NCI-H524 (cell line): ENCODE results near the gene VKORC1L1.
"Not testable (repeated sequence)": the region's sequence is repeated elsewhere in the genome, so short reads cannot be mapped to it uniquely, and the experiment has no call there.

Experiments used
- DNase-seq, 2 experiments: peaks; one replicate each; lab custom pipeline; 2025; lab: John Stamatoyannopoulos, UW

The VKORC1L1 gene

GRCh38 chr7:65872776-65873581 lies at the start of gene VKORC1L1:
VKORC1L1 (plus strand) TSS chr7:65873074; CDS start chr7:65873372, 298 bp downstream.
- peak; percentile 60 to 86 for DNase-seq

GRCh38 chr7:65827366-65827765 lies 45.5 kb upstream of the VKORC1L1 start:
- no peak for DNase-seq

GRCh38 chr7:65832281-65832680 lies 40.6 kb upstream of the VKORC1L1 start:
- DNase-seq, result peak; percentile 8 to 38

- DNase-seq, result not testable (repeated sequence)
Observed at GRCh38 chr7:65836684-65837083, 36.2 kb upstream of the VKORC1L1 start.

GRCh38 chr7:65837541-65837956 lies 35.3 kb upstream of the VKORC1L1 start:
- DNase-seq, result not testable (repeated sequence)

- DNase-seq, result no peak
Observed at GRCh38 chr7:65839846-65840245, 33.0 kb upstream of the VKORC1L1 start.

- no peak for DNase-seq
Observed at GRCh38 chr7:65840446-65840845, 32.4 kb upstream of the VKORC1L1 start.

- not testable (repeated sequence) for DNase-seq
Observed at GRCh38 chr7:65843616-65844015, 29.3 kb upstream of the VKORC1L1 start.

- no peak for DNase-seq
Observed at GRCh38 chr7:65846008-65846570, 26.8 kb upstream of the VKORC1L1 start.

GRCh38 chr7:65853426-65853825 lies 19.4 kb upstream of the VKORC1L1 start:
- DNase-seq, result not testable (repeated sequence)

GRCh38 chr7:65853892-65854291 lies 19.0 kb upstream of the VKORC1L1 start:
- not testable (repeated sequence) for DNase-seq

- not testable (repeated sequence) for DNase-seq
Observed at GRCh38 chr7:65857321-65857894, 15.5 kb upstream of the VKORC1L1 start.

GRCh38 chr7:65858660-65859059 lies 14.2 kb upstream of the VKORC1L1 start:
- DNase-seq, result not testable (repeated sequence)

GRCh38 chr7:65866244-65866643 lies 6.6 kb upstream of the VKORC1L1 start:
- DNase-seq, result not testable (repeated sequence)

GRCh38 chr7:65867681-65868080 lies 5.2 kb upstream of the VKORC1L1 start:
- DNase-seq, result not testable (repeated sequence)

- DNase-seq, result not testable (repeated sequence)
Observed at GRCh38 chr7:65869312-65869711, 3.6 kb upstream of the VKORC1L1 start.

GRCh38 chr7:65871451-65871850 lies 1.4 kb upstream of the VKORC1L1 start:
- not testable (repeated sequence) for DNase-seq

- not testable (repeated sequence) for DNase-seq
Observed at GRCh38 chr7:65873582-65874193, 814 bp downstream of the VKORC1L1 start.

GRCh38 chr7:65875715-65876114 lies 2.8 kb downstream of the VKORC1L1 start:
- not testable (repeated sequence) for DNase-seq

GRCh38 chr7:65879292-65880153 lies 6.6 kb downstream of the VKORC1L1 start:
- not testable (repeated sequence) for DNase-seq

GRCh38 chr7:65880242-65880641 lies 7.4 kb downstream of the VKORC1L1 start:
- not testable (repeated sequence) for DNase-seq
